HepG2 (cell line): Measurements from ENCODE around the gene SFXN5. TPM values are rescaled to one million over a fixed set of nuclear protein-coding genes. Genes with fewer than 3 reads are reported as not detected.

Experiments used
- CENPX ChIP-seq: sonication (generic); formaldehyde crosslinking; IDR thresholded peaks from 2 replicates; pipeline ENCODE4 v1.9.0; 2021; ENCODE audit warnings: mild to moderate bottlenecking, missing genetic modification reagents, moderate library complexity
- NCOA1 ChIP-seq: sonication (generic); formaldehyde crosslinking; IDR thresholded peaks from 2 replicates; pipeline ENCODE4 v1.9.0; 2021; ENCODE audit warnings: missing genetic modification reagents
- NCOA5 ChIP-seq: sonication (generic); formaldehyde crosslinking; IDR thresholded peaks from 2 replicates; pipeline ENCODE4 v1.4.0; 2020; ENCODE audit warnings: missing genetic modification reagents
- NPAS2 ChIP-seq: sonication (generic); formaldehyde crosslinking; IDR thresholded peaks from 2 replicates; pipeline ENCODE4 v1.8.0; 2022; ENCODE audit warnings: mild to moderate bottlenecking, missing genetic modification reagents, borderline replicate concordance
- REXO4 ChIP-seq: sonication (generic); formaldehyde crosslinking; IDR thresholded peaks from 2 replicates; pipeline ENCODE4 v1.8.0; 2022; ENCODE audit warnings: missing genetic modification reagents, mild to moderate bottlenecking, borderline replicate concordance
- SOX13 ChIP-seq, 3 experiments: fragments of 450-650 bp in 1 of 3; sonication (generic) in 1 of 3; formaldehyde crosslinking in 1 of 3; IDR thresholded peaks in 2 of 3; conservative IDR thresholded peaks in 1 of 3; 2 replicates each; pipeline versions ENCODE4 v1.5.0 to v1.6.1; 2016 to 2020; ENCODE audit warnings: antibody characterized with exemption in 1 of 3, mild to moderate bottlenecking in 1 of 3, missing compliant biosample characterization in 1 of 3, missing genetic modification reagents in 1 of 3, moderate library complexity in 1 of 3
- THRA ChIP-seq: sonication (generic); formaldehyde crosslinking; IDR thresholded peaks from 2 replicates; pipeline ENCODE4 v1.4.0; 2020; ENCODE audit warnings: missing genetic modification reagents, borderline replicate concordance
- ZBTB7B ChIP-seq: sonication (generic); formaldehyde crosslinking; IDR thresholded peaks from 2 replicates; pipeline ENCODE4 v1.4.0; 2020; ENCODE audit warnings: missing genetic modification reagents
- ZFP36L1 ChIP-seq: sonication (generic); formaldehyde crosslinking; IDR thresholded peaks from 2 replicates; pipeline ENCODE4 v1.8.0; 2022; ENCODE audit warnings: mild to moderate bottlenecking, missing genetic modification reagents, moderate library complexity
- ZNF225 ChIP-seq: sonication (generic); formaldehyde crosslinking; IDR thresholded peaks from 2 replicates; pipeline ENCODE4 v1.4.0; 2020; ENCODE audit warnings: mild to moderate bottlenecking, missing genetic modification reagents
- ZNF333 ChIP-seq: sonication (generic); formaldehyde crosslinking; IDR thresholded peaks from 2 replicates; pipeline ENCODE4 v1.4.0; 2020; ENCODE audit warnings: mild to moderate bottlenecking, missing genetic modification reagents, borderline replicate concordance
- ZNF672 ChIP-seq: sonication (generic); formaldehyde crosslinking; IDR thresholded peaks from 2 replicates; pipeline ENCODE4 v1.8.1; 2022; ENCODE audit warnings: missing genetic modification reagents
- ZNF788 ChIP-seq: sonication (generic); formaldehyde crosslinking; IDR thresholded peaks from 2 replicates; pipeline ENCODE4 v1.5.0; 2020; ENCODE audit warnings: mild to moderate bottlenecking, missing genetic modification reagents, borderline replicate concordance
- ZSCAN12 ChIP-seq: sonication (generic); formaldehyde crosslinking; IDR thresholded peaks from 2 replicates; pipeline ENCODE4 v1.9.0; 2021; ENCODE audit warnings: mild to moderate bottlenecking, missing genetic modification reagents
- polyA plus RNA-seq, 8 experiments: library from polyadenylated mRNA; depleted of rRNA in 3 of 8; stranded (reverse) in 7 of 8; unstranded in 1 of 8; fragments of >200 nt; fragmentation: Illumina TruSeq in 4 of 8; extraction: Trizol in 4 of 8; gene quantifications; 2 replicates each; pipeline versions ENCODE4 v1.2.1 to v1.2.3, GENCODE V29; 2011 to 2016; ENCODE audit warnings: low read depth in 4 of 8, missing spikeins in 1 of 8, mixed read lengths in 1 of 8; ENCODE audit not compliant: insufficient read depth in 1 of 8
- total RNA-seq, 5 experiments: library from RNA; depleted of rRNA; stranded (reverse); fragments of >200 nt; fragmentation: Illumina TruSeq; extraction: Trizol; gene quantifications; 2 replicates each; pipeline ENCODE4 v1.2.3, GENCODE V29; 2016; ENCODE audit warnings: low read depth in 1 of 5
- TF ChIP-seq, protein P1 (sequence below): sonication (generic); formaldehyde crosslinking; IDR thresholded peaks from 2 replicates; pipeline ENCODE4 v1.5.0; 2020; ENCODE audit warnings: mild to moderate bottlenecking, missing genetic modification reagents
- TF ChIP-seq, protein P2 (sequence below): sonication (generic); formaldehyde crosslinking; IDR thresholded peaks from 2 replicates; pipeline ENCODE4 v1.4.0; 2020; ENCODE audit warnings: missing genetic modification reagents, mild to moderate bottlenecking, borderline replicate concordance
- TF ChIP-seq, protein P3 (sequence below): sonication (generic); formaldehyde crosslinking; IDR thresholded peaks from 2 replicates; pipeline ENCODE4 v1.4.0; 2020; ENCODE audit warnings: mild to moderate bottlenecking, missing genetic modification reagents
- TF ChIP-seq, protein P4 (sequence below): sonication (generic); formaldehyde crosslinking; IDR thresholded peaks from 2 replicates; pipeline ENCODE4 v1.9.0; 2022; ENCODE audit warnings: low read depth, missing genetic modification reagents

SFXN5 gene
- total and polyA plus RNA-seq, 2 of the 13 experiments (the other 11 are each of a cell fraction or from before 2014, with no cell fraction given): 34.9 to 37.4 TPM

- peak; percentile 74; the same call in 1 of the 2 replicates for TF ChIP-seq ZSCAN12 (CRISPR knock-in tag)
- no peak; the same call in 1 of the 2 replicates for TF ChIP-seq ZFP36L1 (CRISPR knock-in tag)
- TF ChIP-seq NPAS2 (CRISPR knock-in tag): no peak
- TF ChIP-seq REXO4 (CRISPR knock-in tag): peak; percentile 81; the same call in 1 of the 2 replicates
- TF ChIP-seq ZNF225 (CRISPR knock-in tag): peak; percentile 30
- TF ChIP-seq, protein P1, sequence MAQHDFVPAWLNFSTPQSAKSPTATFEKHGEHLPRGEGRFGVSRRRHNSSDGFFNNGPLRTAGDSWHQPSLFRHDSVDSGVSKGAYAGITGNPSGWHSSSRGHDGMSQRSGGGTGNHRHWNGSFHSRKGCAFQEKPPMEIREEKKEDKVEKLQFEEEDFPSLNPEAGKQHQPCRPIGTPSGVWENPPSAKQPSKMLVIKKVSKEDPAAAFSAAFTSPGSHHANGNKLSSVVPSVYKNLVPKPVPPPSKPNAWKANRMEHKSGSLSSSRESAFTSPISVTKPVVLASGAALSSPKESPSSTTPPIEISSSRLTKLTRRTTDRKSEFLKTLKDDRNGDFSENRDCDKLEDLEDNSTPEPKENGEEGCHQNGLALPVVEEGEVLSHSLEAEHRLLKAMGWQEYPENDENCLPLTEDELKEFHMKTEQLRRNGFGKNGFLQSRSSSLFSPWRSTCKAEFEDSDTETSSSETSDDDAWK (CRISPR knock-in tag): no peak
- TF ChIP-seq SOX13 (IDR thresholded peaks at IDR 0.05): peak; percentile 39; the same call in 1 of the 2 replicates
- no peak for TF ChIP-seq SOX13 (CRISPR knock-in tag; conservative IDR thresholded peaks at IDR 0.05 in 1 of 2, IDR thresholded peaks at IDR 0.05 in 1 of 2)
- TF ChIP-seq, protein P2, sequence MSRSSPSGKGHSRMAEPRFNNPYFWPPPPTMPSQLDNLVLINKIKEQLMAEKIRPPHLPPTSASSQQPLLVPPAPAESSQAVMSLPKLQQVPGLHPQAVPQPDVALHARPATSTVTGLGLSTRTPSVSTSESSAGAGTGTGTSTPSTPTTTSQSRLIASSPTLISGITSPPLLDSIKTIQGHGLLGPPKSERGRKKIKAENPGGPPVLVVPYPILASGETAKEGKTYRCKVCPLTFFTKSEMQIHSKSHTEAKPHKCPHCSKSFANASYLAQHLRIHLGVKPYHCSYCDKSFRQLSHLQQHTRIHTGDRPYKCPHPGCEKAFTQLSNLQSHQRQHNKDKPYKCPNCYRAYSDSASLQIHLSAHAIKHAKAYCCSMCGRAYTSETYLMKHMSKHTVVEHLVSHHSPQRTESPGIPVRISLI (CRISPR knock-in tag): no peak
- TF ChIP-seq ZBTB7B (CRISPR knock-in tag): no peak
- TF ChIP-seq, protein P3, sequence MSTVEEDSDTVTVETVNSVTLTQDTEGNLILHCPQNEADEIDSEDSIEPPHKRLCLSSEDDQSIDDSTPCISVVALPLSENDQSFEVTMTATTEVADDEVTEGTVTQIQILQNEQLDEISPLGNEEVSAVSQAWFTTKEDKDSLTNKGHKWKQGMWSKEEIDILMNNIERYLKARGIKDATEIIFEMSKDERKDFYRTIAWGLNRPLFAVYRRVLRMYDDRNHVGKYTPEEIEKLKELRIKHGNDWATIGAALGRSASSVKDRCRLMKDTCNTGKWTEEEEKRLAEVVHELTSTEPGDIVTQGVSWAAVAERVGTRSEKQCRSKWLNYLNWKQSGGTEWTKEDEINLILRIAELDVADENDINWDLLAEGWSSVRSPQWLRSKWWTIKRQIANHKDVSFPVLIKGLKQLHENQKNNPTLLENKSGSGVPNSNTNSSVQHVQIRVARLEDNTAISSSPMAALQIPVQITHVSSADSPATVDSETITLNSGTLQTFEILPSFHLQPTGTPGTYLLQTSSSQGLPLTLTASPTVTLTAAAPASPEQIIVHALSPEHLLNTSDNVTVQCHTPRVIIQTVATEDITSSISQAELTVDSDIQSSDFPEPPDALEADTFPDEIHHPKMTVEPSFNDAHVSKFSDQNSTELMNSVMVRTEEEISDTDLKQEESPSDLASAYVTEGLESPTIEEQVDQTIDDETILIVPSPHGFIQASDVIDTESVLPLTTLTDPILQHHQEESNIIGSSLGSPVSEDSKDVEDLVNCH: no peak
- TF ChIP-seq ZNF788 (CRISPR knock-in tag): no peak
- TF ChIP-seq, protein P4, sequence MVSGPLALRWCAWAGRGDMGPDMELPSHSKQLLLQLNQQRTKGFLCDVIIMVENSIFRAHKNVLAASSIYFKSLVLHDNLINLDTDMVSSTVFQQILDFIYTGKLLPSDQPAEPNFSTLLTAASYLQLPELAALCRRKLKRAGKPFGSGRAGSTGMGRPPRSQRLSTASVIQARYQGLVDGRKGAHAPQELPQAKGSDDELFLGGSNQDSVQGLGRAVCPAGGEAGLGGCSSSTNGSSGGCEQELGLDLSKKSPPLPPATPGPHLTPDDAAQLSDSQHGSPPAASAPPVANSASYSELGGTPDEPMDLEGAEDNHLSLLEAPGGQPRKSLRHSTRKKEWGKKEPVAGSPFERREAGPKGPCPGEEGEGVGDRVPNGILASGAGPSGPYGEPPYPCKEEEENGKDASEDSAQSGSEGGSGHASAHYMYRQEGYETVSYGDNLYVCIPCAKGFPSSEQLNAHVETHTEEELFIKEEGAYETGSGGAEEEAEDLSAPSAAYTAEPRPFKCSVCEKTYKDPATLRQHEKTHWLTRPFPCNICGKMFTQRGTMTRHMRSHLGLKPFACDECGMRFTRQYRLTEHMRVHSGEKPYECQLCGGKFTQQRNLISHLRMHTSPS (CRISPR knock-in tag): peak; percentile 10; the same call in 1 of the 2 replicates
- no peak for TF ChIP-seq CENPX (CRISPR knock-in tag)
- TF ChIP-seq NCOA5 (CRISPR knock-in tag): no peak
- peak; percentile 81; the same call in 1 of the 2 replicates for TF ChIP-seq ZNF333
- peak; percentile 70; the same call in 1 of the 2 replicates for TF ChIP-seq THRA (CRISPR knock-in tag)
- TF ChIP-seq NCOA1 (CRISPR knock-in tag): peak; percentile 10; the same call in 1 of the 2 replicates
- TF ChIP-seq ZNF672 (CRISPR knock-in tag): no peak
Measured at GRCh38 chr2:73070643-73071359, 711 bp downstream of the SFXN5 start (continued).
